Transverse colon (tissue), 3 donors: Measurements from ENCODE around the gene LENG8.

Experiments used
- POLR2A ChIP-seq: fragments of 450-650 bp; IDR thresholded peaks from one replicate; pipeline ENCODE4 v1.6.1; 2016; ENCODE audit warnings: antibody characterized with exemption, mild to moderate bottlenecking, moderate library complexity
- TF ChIP-seq, protein P1 (sequence below), 5 experiments: fragments of 200-600 bp in 3 of 5; fragments of 450-650 bp in 2 of 5; sonication (generic) in 3 of 5; IDR thresholded peaks; 1 replicate in 2 of 5; 2 replicates in 3 of 5; pipeline ENCODE4 v1.5.1; 2016 to 2017; ENCODE audit warnings: antibody characterized with exemption in 5 of 5, inconsistent platforms in 3 of 5, mild to moderate bottlenecking in 2 of 5, moderate library complexity in 1 of 5

DNA sequence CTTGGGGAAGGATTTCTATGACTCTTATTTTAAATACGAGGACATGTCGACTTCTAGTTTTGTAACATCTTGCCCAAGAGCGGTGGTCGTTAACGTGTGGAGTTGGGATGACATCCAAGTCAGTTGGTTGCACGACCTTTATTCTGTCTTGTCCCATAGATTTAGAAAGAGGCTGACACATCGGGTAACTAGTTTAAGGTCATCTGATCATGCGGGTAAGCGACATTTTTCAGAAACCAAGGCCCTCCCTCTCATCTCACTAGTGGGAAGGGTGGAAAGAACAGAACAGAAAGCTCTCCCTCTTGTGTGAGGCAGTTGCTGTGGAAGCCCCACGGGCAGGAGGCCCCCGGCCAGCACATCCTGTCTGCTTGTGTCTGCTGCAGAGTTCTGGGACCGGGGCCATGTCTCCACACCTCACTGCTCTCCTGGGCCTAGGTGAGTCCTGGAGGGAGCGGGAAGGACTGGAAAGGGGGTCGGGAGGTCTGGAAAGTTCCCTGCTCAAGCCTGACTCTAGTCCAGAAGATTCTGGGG lies 53.6 kb downstream of the LENG8 start, which contains the start of gene LAIR2:
- TF ChIP-seq, protein P1, sequence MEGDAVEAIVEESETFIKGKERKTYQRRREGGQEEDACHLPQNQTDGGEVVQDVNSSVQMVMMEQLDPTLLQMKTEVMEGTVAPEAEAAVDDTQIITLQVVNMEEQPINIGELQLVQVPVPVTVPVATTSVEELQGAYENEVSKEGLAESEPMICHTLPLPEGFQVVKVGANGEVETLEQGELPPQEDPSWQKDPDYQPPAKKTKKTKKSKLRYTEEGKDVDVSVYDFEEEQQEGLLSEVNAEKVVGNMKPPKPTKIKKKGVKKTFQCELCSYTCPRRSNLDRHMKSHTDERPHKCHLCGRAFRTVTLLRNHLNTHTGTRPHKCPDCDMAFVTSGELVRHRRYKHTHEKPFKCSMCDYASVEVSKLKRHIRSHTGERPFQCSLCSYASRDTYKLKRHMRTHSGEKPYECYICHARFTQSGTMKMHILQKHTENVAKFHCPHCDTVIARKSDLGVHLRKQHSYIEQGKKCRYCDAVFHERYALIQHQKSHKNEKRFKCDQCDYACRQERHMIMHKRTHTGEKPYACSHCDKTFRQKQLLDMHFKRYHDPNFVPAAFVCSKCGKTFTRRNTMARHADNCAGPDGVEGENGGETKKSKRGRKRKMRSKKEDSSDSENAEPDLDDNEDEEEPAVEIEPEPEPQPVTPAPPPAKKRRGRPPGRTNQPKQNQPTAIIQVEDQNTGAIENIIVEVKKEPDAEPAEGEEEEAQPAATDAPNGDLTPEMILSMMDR (IDR thresholded peaks at IDR 0.05) = no peak
- TF ChIP-seq POLR2A = no peak
